ENCODE measurements around the gene PCP4. TPM values are rescaled to one million over a fixed set of nuclear protein-coding genes. Genes with fewer than 3 reads are reported as not detected.

PCP4 gene
- total and polyA plus RNA-seq, 10 of the 15 experiments (the other 5 are each of a cell fraction or from before 2014, with no cell fraction given): not detected

DNA sequence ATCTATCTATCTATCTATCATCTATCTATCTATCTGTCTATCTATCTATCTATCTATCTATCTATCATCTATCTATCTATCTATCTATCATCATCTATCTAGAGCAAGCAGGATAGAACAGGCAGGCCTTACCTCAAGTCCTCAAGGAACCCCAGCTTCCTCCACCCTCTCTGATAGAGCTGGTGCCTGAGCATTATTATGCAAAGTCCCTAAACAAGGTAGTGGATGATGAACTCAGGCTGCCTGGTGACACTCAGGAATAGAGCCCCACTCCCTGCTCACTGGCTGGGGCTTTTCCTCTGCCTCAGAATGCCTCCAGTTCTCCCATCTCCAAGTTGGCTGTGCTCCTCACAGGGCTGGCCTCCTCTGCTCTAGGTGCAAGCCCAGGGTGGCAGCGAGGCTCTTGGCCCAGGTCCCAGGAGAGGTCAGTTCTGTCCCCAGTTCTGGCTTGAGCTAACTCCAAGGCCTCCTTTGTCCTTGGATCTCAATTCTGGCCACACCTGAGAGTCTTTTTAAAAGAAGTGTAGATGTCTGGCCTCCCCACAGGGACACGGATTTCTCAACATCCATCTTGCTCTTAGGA, 60.2 kb downstream of the PCP4 start:
- FAIRE-seq (no peak), ATAC-seq (no peak), DNase-seq (ENCODE audit: low read depth, low spot score) (no peak)
- H3K4me2 ChIP-seq (ENCODE audit: control insufficient read depth, insufficient read depth): no peak overlapping the region
- H3K27me3 ChIP-seq (replicated peaks in 1 of 2; ENCODE audit: control insufficient read depth in 2 of 2, insufficient read depth in 2 of 2, low read length in 1 of 2): no peaks in the 10 kb centered on the region
- SMC1A ChIA-PET (ENCODE audit: uncharacterized antibody, unreplicated experiment): no interaction called here
- no peaks in the 10 kb centered on the region for H4K20me1 ChIP-seq (ENCODE audit: control insufficient read depth, insufficient read depth)
- H3K9me3 ChIP-seq (replicated peaks; ENCODE audit: control insufficient read depth, insufficient read depth, low read length): no peaks in the 10 kb centered on the region; the same call in 2 of the 3 replicates
- no peak overlapping the region for H3K9ac ChIP-seq (ENCODE audit: control insufficient read depth, insufficient read depth, low read length)
- no peak overlapping the region for H3K4me3 ChIP-seq
- no peak overlapping the region for H2AFZ ChIP-seq (ENCODE audit: control insufficient read depth, low read depth, low read length)
- in situ Hi-C loops (cut with MboI): no loop called here
- 0% methylated on average over 2 of the region's 2 CpGs for WGBS (ENCODE audit: insufficient coverage, insufficient replicate concordance, low lambda C conversion rate, missing lambda C conversion rate)
- no peak overlapping the region for H3K27ac ChIP-seq (ENCODE audit: control insufficient read depth, insufficient read depth)
- H3K4me1 ChIP-seq (ENCODE audit: control insufficient read depth, insufficient read depth, low read length): no peaks in the 10 kb centered on the region
- no peaks in the 10 kb centered on the region for H3K36me3 ChIP-seq (ENCODE audit: control insufficient read depth in 2 of 2, insufficient read depth in 2 of 2, low read length in 1 of 2)
- intact Hi-C loops (cut with micrococcal nuclease; ENCODE audit: unreplicated experiment): no loop called here
- RAD21 ChIA-PET (ENCODE audit: unreplicated experiment): no interaction called here
- H3K79me2 ChIP-seq (ENCODE audit: control insufficient read depth, insufficient read depth, low read length): no peaks in the 10 kb centered on the region
- CTCF ChIA-PET: no interaction called here
- BruUV-seq (replicated peaks): no TSS peak
- POLR2A ChIA-PET: no interaction called here
- no peak for TF ChIP-seq WRNIP1 (IDR thresholded peaks at IDR 0.05; ENCODE audit: borderline replicate concordance, low read depth, low read length)
- no peak for TF ChIP-seq POLR2AphosphoS5 (IDR thresholded peaks at IDR 0.05; ENCODE audit: low read length)
- no peak for TF ChIP-seq CBX3 (IDR thresholded peaks at IDR 0.05; ENCODE audit: borderline replicate concordance, low read depth)
- no peak for TF ChIP-seq SMAD5 (IDR thresholded peaks at IDR 0.05; ENCODE audit: low read depth)
- TF ChIP-seq, protein P1, sequence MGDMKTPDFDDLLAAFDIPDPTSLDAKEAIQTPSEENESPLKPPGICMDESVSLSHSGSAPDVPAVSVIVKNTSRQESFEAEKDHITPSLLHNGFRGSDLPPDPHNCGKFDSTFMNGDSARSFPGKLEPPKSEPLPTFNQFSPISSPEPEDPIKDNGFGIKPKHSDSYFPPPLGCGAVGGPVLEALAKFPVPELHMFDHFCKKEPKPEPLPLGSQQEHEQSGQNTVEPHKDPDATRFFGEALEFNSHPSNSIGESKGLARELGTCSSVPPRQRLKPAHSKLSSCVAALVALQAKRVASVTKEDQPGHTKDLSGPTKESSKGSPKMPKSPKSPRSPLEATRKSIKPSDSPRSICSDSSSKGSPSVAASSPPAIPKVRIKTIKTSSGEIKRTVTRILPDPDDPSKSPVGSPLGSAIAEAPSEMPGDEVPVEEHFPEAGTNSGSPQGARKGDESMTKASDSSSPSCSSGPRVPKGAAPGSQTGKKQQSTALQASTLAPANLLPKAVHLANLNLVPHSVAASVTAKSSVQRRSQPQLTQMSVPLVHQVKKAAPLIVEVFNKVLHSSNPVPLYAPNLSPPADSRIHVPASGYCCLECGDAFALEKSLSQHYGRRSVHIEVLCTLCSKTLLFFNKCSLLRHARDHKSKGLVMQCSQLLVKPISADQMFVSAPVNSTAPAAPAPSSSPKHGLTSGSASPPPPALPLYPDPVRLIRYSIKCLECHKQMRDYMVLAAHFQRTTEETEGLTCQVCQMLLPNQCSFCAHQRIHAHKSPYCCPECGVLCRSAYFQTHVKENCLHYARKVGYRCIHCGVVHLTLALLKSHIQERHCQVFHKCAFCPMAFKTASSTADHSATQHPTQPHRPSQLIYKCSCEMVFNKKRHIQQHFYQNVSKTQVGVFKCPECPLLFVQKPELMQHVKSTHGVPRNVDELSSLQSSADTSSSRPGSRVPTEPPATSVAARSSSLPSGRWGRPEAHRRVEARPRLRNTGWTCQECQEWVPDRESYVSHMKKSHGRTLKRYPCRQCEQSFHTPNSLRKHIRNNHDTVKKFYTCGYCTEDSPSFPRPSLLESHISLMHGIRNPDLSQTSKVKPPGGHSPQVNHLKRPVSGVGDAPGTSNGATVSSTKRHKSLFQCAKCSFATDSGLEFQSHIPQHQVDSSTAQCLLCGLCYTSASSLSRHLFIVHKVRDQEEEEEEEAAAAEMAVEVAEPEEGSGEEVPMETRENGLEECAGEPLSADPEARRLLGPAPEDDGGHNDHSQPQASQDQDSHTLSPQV (IDR thresholded peaks at IDR 0.05): no peak
- TF ChIP-seq YBX1 (IDR thresholded peaks at IDR 0.05): no peak
- TF ChIP-seq, protein P2, sequence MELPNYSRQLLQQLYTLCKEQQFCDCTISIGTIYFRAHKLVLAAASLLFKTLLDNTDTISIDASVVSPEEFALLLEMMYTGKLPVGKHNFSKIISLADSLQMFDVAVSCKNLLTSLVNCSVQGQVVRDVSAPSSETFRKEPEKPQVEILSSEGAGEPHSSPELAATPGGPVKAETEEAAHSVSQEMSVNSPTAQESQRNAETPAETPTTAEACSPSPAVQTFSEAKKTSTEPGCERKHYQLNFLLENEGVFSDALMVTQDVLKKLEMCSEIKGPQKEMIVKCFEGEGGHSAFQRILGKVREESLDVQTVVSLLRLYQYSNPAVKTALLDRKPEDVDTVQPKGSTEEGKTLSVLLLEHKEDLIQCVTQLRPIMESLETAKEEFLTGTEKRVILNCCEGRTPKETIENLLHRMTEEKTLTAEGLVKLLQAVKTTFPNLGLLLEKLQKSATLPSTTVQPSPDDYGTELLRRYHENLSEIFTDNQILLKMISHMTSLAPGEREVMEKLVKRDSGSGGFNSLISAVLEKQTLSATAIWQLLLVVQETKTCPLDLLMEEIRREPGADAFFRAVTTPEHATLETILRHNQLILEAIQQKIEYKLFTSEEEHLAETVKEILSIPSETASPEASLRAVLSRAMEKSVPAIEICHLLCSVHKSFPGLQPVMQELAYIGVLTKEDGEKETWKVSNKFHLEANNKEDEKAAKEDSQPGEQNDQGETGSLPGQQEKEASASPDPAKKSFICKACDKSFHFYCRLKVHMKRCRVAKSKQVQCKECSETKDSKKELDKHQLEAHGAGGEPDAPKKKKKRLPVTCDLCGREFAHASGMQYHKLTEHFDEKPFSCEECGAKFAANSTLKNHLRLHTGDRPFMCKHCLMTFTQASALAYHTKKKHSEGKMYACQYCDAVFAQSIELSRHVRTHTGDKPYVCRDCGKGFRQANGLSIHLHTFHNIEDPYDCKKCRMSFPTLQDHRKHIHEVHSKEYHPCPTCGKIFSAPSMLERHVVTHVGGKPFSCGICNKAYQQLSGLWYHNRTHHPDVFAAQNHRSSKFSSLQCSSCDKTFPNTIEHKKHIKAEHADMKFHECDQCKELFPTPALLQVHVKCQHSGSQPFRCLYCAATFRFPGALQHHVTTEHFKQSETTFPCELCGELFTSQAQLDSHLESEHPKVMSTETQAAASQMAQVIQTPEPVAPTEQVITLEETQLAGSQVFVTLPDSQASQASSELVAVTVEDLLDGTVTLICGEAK (IDR thresholded peaks at IDR 0.05; ENCODE audit: borderline replicate concordance): no peak
- TF ChIP-seq RUNX3 (IDR thresholded peaks at IDR 0.05; ENCODE audit: low read length): no peak
- TF ChIP-seq SP1 (IDR thresholded peaks at IDR 0.05; ENCODE audit: low read depth, low read length): no peak
- TF ChIP-seq, protein P3, sequence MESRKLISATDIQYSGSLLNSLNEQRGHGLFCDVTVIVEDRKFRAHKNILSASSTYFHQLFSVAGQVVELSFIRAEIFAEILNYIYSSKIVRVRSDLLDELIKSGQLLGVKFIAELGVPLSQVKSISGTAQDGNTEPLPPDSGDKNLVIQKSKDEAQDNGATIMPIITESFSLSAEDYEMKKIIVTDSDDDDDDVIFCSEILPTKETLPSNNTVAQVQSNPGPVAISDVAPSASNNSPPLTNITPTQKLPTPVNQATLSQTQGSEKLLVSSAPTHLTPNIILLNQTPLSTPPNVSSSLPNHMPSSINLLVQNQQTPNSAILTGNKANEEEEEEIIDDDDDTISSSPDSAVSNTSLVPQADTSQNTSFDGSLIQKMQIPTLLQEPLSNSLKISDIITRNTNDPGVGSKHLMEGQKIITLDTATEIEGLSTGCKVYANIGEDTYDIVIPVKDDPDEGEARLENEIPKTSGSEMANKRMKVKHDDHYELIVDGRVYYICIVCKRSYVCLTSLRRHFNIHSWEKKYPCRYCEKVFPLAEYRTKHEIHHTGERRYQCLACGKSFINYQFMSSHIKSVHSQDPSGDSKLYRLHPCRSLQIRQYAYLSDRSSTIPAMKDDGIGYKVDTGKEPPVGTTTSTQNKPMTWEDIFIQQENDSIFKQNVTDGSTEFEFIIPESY (IDR thresholded peaks at IDR 0.05): no peak
- no peak for TF ChIP-seq NRF1 (conservative IDR thresholded peaks at IDR 0.05; ENCODE audit: low read depth, low read length)
- TF ChIP-seq NFXL1 (IDR thresholded peaks at IDR 0.05; ENCODE audit: borderline replicate concordance): no peak
- no peak for TF ChIP-seq SMARCA5 (IDR thresholded peaks at IDR 0.05)
- TF ChIP-seq, protein P4, sequence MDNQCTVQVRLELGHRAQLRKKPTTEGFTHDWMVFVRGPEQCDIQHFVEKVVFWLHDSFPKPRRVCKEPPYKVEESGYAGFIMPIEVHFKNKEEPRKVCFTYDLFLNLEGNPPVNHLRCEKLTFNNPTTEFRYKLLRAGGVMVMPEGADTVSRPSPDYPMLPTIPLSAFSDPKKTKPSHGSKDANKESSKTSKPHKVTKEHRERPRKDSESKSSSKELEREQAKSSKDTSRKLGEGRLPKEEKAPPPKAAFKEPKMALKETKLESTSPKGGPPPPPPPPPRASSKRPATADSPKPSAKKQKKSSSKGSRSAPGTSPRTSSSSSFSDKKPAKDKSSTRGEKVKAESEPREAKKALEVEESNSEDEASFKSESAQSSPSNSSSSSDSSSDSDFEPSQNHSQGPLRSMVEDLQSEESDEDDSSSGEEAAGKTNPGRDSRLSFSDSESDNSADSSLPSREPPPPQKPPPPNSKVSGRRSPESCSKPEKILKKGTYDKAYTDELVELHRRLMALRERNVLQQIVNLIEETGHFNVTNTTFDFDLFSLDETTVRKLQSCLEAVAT (IDR thresholded peaks at IDR 0.05): no peak
